GM18868 (cell line): ENCODE measurements around the gene SSC5D.
"Not testable (repeated sequence)": the region's sequence is repeated elsewhere in the genome, so short reads cannot be mapped to it uniquely, and the experiment has no call there.

Experiments used
- ATAC-seq: cut with Tn5 transposase; IDR thresholded peaks from one replicate; pipeline ENCODE4 v1.9.1; 2021; ENCODE audit warnings: mild to moderate bottlenecking, moderate library complexity; ENCODE audit not compliant: unreplicated experiment

Gene SSC5D

GRCh38 chr19:55502197-55502952, 14.1 kb downstream of the SSC5D start:
- ATAC-seq = no peak

- ATAC-seq = no peak
Observed at GRCh38 chr19:55503157-55503501, 14.9 kb downstream of the SSC5D start.

- peak; percentile 85 for ATAC-seq
Observed at GRCh38 chr19:55503502-55504251, 15.4 kb downstream of the SSC5D start.

- no peak for ATAC-seq
Observed at GRCh38 chr19:55504252-55504603, 16.0 kb downstream of the SSC5D start.

GRCh38 chr19:55504981-55505380, 16.7 kb downstream of the SSC5D start:
- no peak for ATAC-seq

GRCh38 chr19:55508120-55508519, 19.9 kb downstream of the SSC5D start:
- ATAC-seq = no peak

GRCh38 chr19:55516878-55517620, 28.8 kb downstream of the SSC5D start:
- ATAC-seq = peak; percentile 93

- ATAC-seq = no peak
Observed at GRCh38 chr19:55519451-55520311, 31.4 kb downstream of the SSC5D start.

GRCh38 chr19:55520691-55521292, 32.6 kb downstream of the SSC5D start:
- no peak for ATAC-seq

- no peak for ATAC-seq
Observed at GRCh38 chr19:55525289-55526101, 37.3 kb downstream of the SSC5D start.

GRCh38 chr19:55526216-55527196, 38.3 kb downstream of the SSC5D start:
- no peak for ATAC-seq

- ATAC-seq = no peak
Observed at GRCh38 chr19:55527197-55528029, 39.2 kb downstream of the SSC5D start.

GRCh38 chr19:55528030-55528803, 40.0 kb downstream of the SSC5D start:
- no peak for ATAC-seq

- no peak for ATAC-seq
Observed at GRCh38 chr19:55529636-55530234, 41.5 kb downstream of the SSC5D start.

GRCh38 chr19:55530996-55531395, 42.8 kb downstream of the SSC5D start:
- no peak for ATAC-seq

- not testable (repeated sequence) for ATAC-seq
Observed at GRCh38 chr19:55534280-55534679, 46.0 kb downstream of the SSC5D start.
